GM06990 (cell line): ENCODE results near the gene LITAF.
A peak's percentile ranks its signal among the peaks of the same experiment; 100 is the strongest.

Experiments used
- DNase-seq: peaks from one replicate; pipeline ENCODE4 v3.0.0-alpha.2; 2011; ENCODE audit not compliant: insufficient read length; ENCODE audit errors: extremely low read depth
- H3K27me3 ChIP-seq: replicated peaks from 2 replicates; pipeline ENCODE4 v1.6.0; 2011; ENCODE audit warnings: low read length; ENCODE audit not compliant: control insufficient read depth, insufficient read depth
- H3K36me3 ChIP-seq: 2 replicates; pipeline ENCODE4 v1.5.1; 2011; ENCODE audit warnings: low read length; ENCODE audit not compliant: control insufficient read depth, insufficient read depth
- H3K4me3 ChIP-seq: replicated peaks from 2 replicates; pipeline ENCODE4 v1.5.1; 2011; ENCODE audit warnings: low read depth, mild to moderate bottlenecking, control low read depth, low read length
- CTCF ChIP-seq: IDR thresholded peaks from 2 replicates; pipeline ENCODE4 v1.5.1; 2011; ENCODE audit warnings: low read length, control low read depth, mild to moderate bottlenecking, inconsistent platforms; ENCODE audit not compliant: insufficient read depth, poor library complexity, severe bottlenecking

LITAF gene

GRCh38 chr16:11586856-11587642 lies at the start of gene LITAF:
LITAF (minus strand) TSS chr16:11586919; CDS start chr16:11556730, 30,189 bp downstream.
- peak; percentile 82 for DNase-seq

GRCh38 chr16:11636172-11636721 lies 49.5 kb upstream of the LITAF start:
- H3K36me3 ChIP-seq = no peaks in the 10 kb centered on the region
- DNase-seq = no peak
- no peaks in the 10 kb centered on the region; the same call in none of the 2 replicates for H3K27me3 ChIP-seq
- no peak overlapping the region for H3K4me3 ChIP-seq
- TF ChIP-seq CTCF = no peak

More at GRCh38 chr16:11586856-11587642, at the start of gene LITAF:
- TF ChIP-seq CTCF = no peak
- no peaks in the 10 kb centered on the region for H3K27me3 ChIP-seq
- H3K36me3 ChIP-seq = no peaks in the 10 kb centered on the region
- peak within 1 kb of the TSS; percentile 91 for H3K4me3 ChIP-seq

GRCh38 chr16:11635679-11636171 lies 49.0 kb upstream of the LITAF start:
- Histone ChIP-seq H3K4me3 (no peak overlapping the region), H3K36me3 (no peaks in the 10 kb centered on the region), H3K27me3 (no peaks in the 10 kb centered on the region; the same call in none of the 2 replicates)
- no peak for TF ChIP-seq CTCF
- DNase-seq = no peak

- Histone ChIP-seq H3K36me3 (no peaks in the 10 kb centered on the region), H3K27me3 (no peaks in the 10 kb centered on the region; the same call in none of the 2 replicates), H3K4me3 (no peak overlapping the region)
- no peak for TF ChIP-seq CTCF
- no peak for DNase-seq
Observed at GRCh38 chr16:11635113-11635652, 48.5 kb upstream of the LITAF start.

GRCh38 chr16:11634312-11634711 lies 47.6 kb upstream of the LITAF start:
- TF ChIP-seq CTCF = no peak
- H3K4me3 ChIP-seq = no peak overlapping the region
- DNase-seq = no peak
- H3K36me3 ChIP-seq = no peaks in the 10 kb centered on the region
- H3K27me3 ChIP-seq = no peaks in the 10 kb centered on the region; the same call in none of the 2 replicates
